Measurements from ENCODE around the gene IGSF1. TPM values are rescaled to one million over a fixed set of nuclear protein-coding genes. Genes with fewer than 3 reads are reported as not detected.

IGSF1 gene
- total RNA-seq, 2 experiments from 2014 or later: not detected

DNA sequence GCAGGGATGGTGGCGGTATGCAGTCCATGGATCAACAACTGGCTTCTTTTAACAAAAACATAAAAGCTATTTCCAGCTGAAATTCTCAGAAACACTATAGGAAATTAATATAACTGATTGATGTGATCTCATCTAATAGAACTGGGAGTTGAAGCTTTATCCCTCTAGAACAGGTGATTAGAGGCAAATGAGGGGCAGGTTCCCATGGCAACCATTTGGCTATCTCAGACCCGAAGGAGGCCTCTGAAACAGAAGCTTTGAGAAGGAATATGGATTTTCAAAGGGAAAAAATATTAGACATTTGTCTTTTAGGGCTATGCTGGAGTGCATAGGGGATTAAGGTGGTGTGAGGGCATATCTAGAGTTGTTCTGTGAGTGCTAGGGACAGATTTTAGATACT is 50.0 kb downstream of the IGSF1 start:
- no peak overlapping the region for H3K4me3 ChIP-seq (ENCODE audit: low read length)
- intact Hi-C loops (cut with DNase I, micrococcal nuclease): no loop called here
- no peaks in the 10 kb centered on the region for H3K36me3 Mint-ChIP-seq (ENCODE audit: low read depth)
- H3K4me3 Mint-ChIP-seq: no peak overlapping the region
- TF ChIP-seq, protein P1, sequence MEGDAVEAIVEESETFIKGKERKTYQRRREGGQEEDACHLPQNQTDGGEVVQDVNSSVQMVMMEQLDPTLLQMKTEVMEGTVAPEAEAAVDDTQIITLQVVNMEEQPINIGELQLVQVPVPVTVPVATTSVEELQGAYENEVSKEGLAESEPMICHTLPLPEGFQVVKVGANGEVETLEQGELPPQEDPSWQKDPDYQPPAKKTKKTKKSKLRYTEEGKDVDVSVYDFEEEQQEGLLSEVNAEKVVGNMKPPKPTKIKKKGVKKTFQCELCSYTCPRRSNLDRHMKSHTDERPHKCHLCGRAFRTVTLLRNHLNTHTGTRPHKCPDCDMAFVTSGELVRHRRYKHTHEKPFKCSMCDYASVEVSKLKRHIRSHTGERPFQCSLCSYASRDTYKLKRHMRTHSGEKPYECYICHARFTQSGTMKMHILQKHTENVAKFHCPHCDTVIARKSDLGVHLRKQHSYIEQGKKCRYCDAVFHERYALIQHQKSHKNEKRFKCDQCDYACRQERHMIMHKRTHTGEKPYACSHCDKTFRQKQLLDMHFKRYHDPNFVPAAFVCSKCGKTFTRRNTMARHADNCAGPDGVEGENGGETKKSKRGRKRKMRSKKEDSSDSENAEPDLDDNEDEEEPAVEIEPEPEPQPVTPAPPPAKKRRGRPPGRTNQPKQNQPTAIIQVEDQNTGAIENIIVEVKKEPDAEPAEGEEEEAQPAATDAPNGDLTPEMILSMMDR (IDR thresholded peaks at IDR 0.05): no peak
- no peak overlapping the region for H3K27ac ChIP-seq (ENCODE audit: low read depth in 1 of 2, low read length in 2 of 2)
- no peaks in the 10 kb centered on the region for H3K36me3 ChIP-seq (ENCODE audit: insufficient read depth, low read length)
- no peaks in the 10 kb centered on the region for H3K9me3 Mint-ChIP-seq
- no peaks in the 10 kb centered on the region for H3K27me3 ChIP-seq (ENCODE audit: control insufficient read depth in 1 of 2, insufficient read depth in 2 of 2, low read length in 2 of 2)
- no peaks in the 10 kb centered on the region for H3K4me1 ChIP-seq (ENCODE audit: insufficient read depth, low read length)
- CTCF ChIA-PET: no interaction called here
- H3K27ac Mint-ChIP-seq: no peak overlapping the region
- DNase-seq: no peak
- H3K9me3 ChIP-seq (ENCODE audit: control insufficient read depth in 1 of 2, insufficient read depth in 1 of 2, low read length in 2 of 2): no peaks in the 10 kb centered on the region
- H3K4me1 Mint-ChIP-seq (ENCODE audit: low read depth): no peaks in the 10 kb centered on the region
- no peak for ATAC-seq (ENCODE audit: poor library complexity)
- POLR2A ChIA-PET: no interaction called here
- H3K27me3 Mint-ChIP-seq: peaks cover 5% of the 10 kb centered on the region

DNA sequence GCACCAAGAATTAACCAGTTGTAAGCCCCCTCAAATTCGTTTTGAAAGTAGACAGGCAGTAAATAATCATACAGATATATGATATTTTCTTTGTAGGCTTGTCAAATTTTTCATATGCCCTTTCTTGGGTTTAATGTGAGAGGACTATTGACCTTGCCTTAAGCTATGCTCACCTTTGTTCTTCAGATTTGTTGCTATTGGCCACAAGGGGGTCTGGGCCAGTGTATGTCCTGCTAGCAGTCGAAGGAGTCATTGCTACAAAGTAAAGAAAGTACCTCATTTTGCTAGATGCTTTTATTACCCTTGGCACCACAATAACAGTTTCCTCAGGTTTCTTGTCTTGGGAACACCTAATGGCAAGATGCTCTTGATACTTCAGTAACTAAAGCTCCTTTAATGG is 51.7 kb downstream of the IGSF1 start:
- Mint-ChIP-seq H3K4me1 (ENCODE audit: low read depth) (no peaks in the 10 kb centered on the region), H3K9me3 (no peaks in the 10 kb centered on the region), H3K4me3 (no peak overlapping the region), H3K27me3 (peaks cover 5% of the 10 kb centered on the region), H3K36me3 (ENCODE audit: low read depth) (no peaks in the 10 kb centered on the region), H3K27ac (no peak overlapping the region)
- POLR2A ChIA-PET: no interaction called here
- Histone ChIP-seq H3K4me1 (ENCODE audit: insufficient read depth, low read length) (no peaks in the 10 kb centered on the region), H3K9me3 (ENCODE audit: control insufficient read depth in 1 of 2, insufficient read depth in 1 of 2, low read length in 2 of 2) (no peaks in the 10 kb centered on the region), H3K4me3 (ENCODE audit: low read length) (no peak overlapping the region), H3K36me3 (ENCODE audit: insufficient read depth, low read length) (no peaks in the 10 kb centered on the region), H3K27me3 (ENCODE audit: control insufficient read depth in 1 of 2, insufficient read depth in 2 of 2, low read length in 2 of 2) (no peaks in the 10 kb centered on the region), H3K27ac (ENCODE audit: low read depth in 1 of 2, low read length in 2 of 2) (no peak overlapping the region)
- TF ChIP-seq, protein P1 (IDR thresholded peaks at IDR 0.05): no peak
- CTCF ChIA-PET: no interaction called here
- no peak for DNase-seq
- intact Hi-C loops (cut with DNase I, micrococcal nuclease): no loop called here
- no peak for ATAC-seq (ENCODE audit: poor library complexity)

DNA sequence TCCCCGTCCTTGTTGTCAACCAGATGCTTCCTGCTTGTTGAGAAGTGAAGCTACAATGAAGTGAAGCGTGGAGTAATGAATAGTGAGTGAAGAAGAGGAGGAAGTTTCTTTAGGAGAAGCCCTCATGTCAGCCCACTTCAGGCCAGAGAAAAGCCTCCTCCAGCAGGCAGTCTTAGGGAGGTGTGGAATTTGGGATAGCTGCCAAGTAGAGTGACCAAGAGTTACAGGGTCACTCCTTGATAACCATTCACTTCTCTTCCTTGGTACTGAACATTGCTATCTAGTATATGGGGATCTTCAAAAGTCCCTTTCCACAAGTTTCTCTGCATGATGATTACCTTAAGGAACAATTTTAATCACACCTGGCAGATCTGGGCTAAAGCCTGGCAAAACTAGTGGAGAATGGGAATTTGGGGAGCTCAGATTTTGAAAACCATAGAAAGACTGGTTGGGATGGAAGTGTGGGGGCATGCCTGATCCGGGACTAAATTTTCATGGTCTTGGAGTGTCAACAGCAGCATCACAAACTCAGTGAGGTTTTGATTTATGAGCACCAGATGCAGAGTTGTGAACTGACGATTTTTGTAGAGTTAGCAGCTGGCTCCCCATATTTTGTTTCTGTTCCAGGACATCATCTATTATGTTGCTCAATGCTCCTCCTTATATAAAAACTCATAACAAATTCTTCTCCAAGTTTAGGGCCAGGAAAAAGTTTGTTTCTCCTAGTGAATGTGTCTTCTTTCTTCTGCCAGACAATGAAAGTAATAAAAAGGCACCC is 53.1 kb downstream of the IGSF1 start:
- ChIA-PET POLR2A (no interaction called here), CTCF (no interaction called here)
- Mint-ChIP-seq H3K27ac (no peak overlapping the region), H3K36me3 (ENCODE audit: low read depth) (no peaks in the 10 kb centered on the region), H3K4me3 (no peak overlapping the region), H3K9me3 (no peaks in the 10 kb centered on the region), H3K27me3 (peaks cover 5% of the 10 kb centered on the region), H3K4me1 (ENCODE audit: low read depth) (no peaks in the 10 kb centered on the region)
- TF ChIP-seq, protein P1 (IDR thresholded peaks at IDR 0.05): no peak
- Histone ChIP-seq H3K9me3 (ENCODE audit: control insufficient read depth in 1 of 2, insufficient read depth in 1 of 2, low read length in 2 of 2) (no peaks in the 10 kb centered on the region), H3K27ac (ENCODE audit: low read depth in 1 of 2, low read length in 2 of 2) (no peak overlapping the region), H3K36me3 (ENCODE audit: insufficient read depth, low read length) (no peaks in the 10 kb centered on the region), H3K4me1 (ENCODE audit: insufficient read depth, low read length) (no peaks in the 10 kb centered on the region), H3K4me3 (ENCODE audit: low read length) (no peak overlapping the region), H3K27me3 (ENCODE audit: control insufficient read depth in 1 of 2, insufficient read depth in 2 of 2, low read length in 2 of 2) (no peaks in the 10 kb centered on the region)
- DNase-seq (no peak), ATAC-seq (ENCODE audit: poor library complexity) (no peak)
- intact Hi-C loops (cut with DNase I, micrococcal nuclease): no loop called here

All from CD4-positive, alpha-beta T cell (primary cell).